AG04450 (cell line): ENCODE results near the gene ITGA11. TPM values are rescaled to one million over a fixed set of nuclear protein-coding genes. Genes with fewer than 3 reads are reported as not detected.

ENCODE experiments used
- CTCF ChIA-PET: fragments of 300-600, 350-600 bp; formaldehyde crosslinking; extraction: SDS; loops from one replicate; lab custom pipeline; 2022; ENCODE audit warnings: antibody characterized with exemption, inconsistent platforms; lab: Charles Lee
- POLR2A ChIA-PET: fragments of 350-600 bp; formaldehyde crosslinking; extraction: SDS; loops from one replicate; lab custom pipeline; 2021; ENCODE audit warnings: antibody characterized with exemption, inconsistent platforms; lab: Yijun Ruan, JAX
- DNase-seq: peaks from one replicate; pipeline ENCODE4 v3.0.0-alpha.2; 2011; ENCODE audit warnings: low read depth, low spot score
- H3K27ac ChIP-seq: one replicate; pipeline ENCODE4 v1.5.1; 2012; ENCODE audit warnings: low read depth, low read length, control low read depth
- H3K27me3 ChIP-seq: one replicate; pipeline ENCODE4 v1.6.0; 2012; ENCODE audit warnings: low read length; ENCODE audit not compliant: control insufficient read depth, insufficient read depth
- H3K4me3 ChIP-seq: 2 replicates; pipeline ENCODE4 v1.5.1; 2011; ENCODE audit warnings: mild to moderate bottlenecking, low read depth, low read length, control low read depth
- H3K9me3 ChIP-seq: 2 replicates; pipeline ENCODE4 v1.5.1; 2012; ENCODE audit warnings: low read length; ENCODE audit not compliant: control insufficient read depth, insufficient read depth
- polyA plus RNA-seq: library from polyadenylated mRNA; depleted of rRNA; stranded (reverse); fragments of >200 nt; gene quantifications from 2 replicates; pipeline ENCODE4 v1.2.3, GENCODE V29; 2011
- TF ChIP-seq, protein P1 (sequence below): IDR thresholded peaks from 2 replicates; pipeline ENCODE4 v1.5.1; 2011; ENCODE audit warnings: low read depth, low read length, control low read depth, inconsistent platforms

Gene ITGA11
- polyA plus RNA-seq, 1 experiment: 24.0 TPM

DNA sequence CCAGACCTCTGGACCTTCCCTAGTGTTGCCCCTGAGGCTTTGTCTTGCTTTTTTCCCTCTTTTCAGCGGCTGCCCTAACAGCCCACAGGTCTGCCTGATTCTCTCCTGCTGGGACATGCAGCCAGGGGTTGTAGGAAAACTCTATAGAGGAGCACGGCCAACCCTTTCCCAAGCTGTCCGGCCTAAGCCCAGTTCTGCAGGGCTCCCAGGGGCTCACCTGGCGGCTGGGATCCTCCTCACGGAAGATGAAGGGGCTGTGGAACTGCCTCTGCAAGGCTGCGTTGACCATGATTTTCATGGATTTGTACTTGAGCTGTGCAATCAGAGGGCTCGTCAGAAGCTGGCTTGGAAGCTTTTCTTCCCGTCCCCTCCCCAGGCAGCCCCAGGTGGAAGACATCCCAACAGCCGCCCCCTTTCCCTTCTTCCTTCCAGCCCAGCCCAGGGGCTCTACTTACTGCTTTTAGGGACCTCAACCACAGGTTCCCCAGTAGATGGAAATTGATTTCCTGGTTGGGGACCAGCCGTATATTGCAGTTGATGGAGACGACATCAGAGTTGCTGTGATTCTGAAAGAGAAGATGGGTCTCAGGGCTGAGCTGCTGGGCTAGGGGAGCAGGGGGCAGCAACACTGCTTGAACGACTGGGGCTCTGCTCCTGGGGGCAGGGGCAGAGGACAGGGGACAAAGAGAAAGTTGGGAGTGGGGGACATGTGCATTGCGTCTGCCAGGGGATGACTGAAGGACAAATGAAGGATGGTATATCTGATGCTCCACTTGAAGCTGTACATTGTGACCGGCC, 124.6 kb downstream of the ITGA11 start:
- Histone ChIP-seq H3K9me3 (peaks cover 5% of the 10 kb centered on the region; the same call in 1 of the 2 replicates), H3K27ac (no peak overlapping the region), H3K4me3 (no peak overlapping the region), H3K27me3 (no peaks in the 10 kb centered on the region)
- POLR2A ChIA-PET: interaction anchor here (0.6 to 1.0 kb wide), 3 partner anchors 50 to 65 kb away, joined by 3 to 5 read pairs (median 4); no protein-coding TSS in a partner anchor
- CTCF ChIA-PET: interaction anchor here (0.8 to 6.4 kb wide), 28 partner anchors 9 to 616 kb away, joined by 3 to 99 read pairs (median 5); no protein-coding TSS in a partner anchor
- no peak for DNase-seq
- TF ChIP-seq, protein P1, sequence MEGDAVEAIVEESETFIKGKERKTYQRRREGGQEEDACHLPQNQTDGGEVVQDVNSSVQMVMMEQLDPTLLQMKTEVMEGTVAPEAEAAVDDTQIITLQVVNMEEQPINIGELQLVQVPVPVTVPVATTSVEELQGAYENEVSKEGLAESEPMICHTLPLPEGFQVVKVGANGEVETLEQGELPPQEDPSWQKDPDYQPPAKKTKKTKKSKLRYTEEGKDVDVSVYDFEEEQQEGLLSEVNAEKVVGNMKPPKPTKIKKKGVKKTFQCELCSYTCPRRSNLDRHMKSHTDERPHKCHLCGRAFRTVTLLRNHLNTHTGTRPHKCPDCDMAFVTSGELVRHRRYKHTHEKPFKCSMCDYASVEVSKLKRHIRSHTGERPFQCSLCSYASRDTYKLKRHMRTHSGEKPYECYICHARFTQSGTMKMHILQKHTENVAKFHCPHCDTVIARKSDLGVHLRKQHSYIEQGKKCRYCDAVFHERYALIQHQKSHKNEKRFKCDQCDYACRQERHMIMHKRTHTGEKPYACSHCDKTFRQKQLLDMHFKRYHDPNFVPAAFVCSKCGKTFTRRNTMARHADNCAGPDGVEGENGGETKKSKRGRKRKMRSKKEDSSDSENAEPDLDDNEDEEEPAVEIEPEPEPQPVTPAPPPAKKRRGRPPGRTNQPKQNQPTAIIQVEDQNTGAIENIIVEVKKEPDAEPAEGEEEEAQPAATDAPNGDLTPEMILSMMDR: no peak

DNA sequence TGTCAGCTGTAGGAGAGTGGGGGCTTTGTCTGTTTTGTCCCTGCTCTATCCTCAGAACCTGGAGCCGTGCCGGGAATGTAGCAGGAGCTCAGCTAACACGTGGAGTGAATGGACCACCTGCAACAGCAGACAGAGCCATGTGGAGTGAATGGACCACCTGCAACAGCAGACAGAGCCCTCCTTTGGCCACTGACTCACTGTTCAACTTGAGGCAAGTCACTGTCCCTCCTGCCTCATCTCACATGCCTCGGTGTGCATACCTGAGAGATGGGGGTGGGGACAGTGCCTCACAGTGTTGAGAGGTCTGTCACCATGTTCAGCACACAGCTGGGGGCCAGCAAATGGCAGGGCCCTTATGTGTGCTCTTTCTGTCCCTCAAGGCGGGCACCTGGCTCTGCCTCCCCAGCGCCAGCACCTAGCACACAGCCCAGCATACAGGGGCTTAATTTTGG, 126.5 kb downstream of the ITGA11 start:
- H3K9me3 ChIP-seq: peaks cover 5% of the 10 kb centered on the region; the same call in 1 of the 2 replicates
- no peak overlapping the region for H3K27ac ChIP-seq
- ChIA-PET POLR2A (no interaction called here), CTCF (interaction anchor here (0.7 to 6.4 kb wide), 6 partner anchors 28 to 553 kb away, joined by 4 to 99 read pairs (median 15); partner anchors contain the start of gene FEM1B)
- no peak for DNase-seq
- TF ChIP-seq, protein P1: no peak
- no peak overlapping the region for H3K4me3 ChIP-seq
- no peaks in the 10 kb centered on the region for H3K27me3 ChIP-seq

DNA sequence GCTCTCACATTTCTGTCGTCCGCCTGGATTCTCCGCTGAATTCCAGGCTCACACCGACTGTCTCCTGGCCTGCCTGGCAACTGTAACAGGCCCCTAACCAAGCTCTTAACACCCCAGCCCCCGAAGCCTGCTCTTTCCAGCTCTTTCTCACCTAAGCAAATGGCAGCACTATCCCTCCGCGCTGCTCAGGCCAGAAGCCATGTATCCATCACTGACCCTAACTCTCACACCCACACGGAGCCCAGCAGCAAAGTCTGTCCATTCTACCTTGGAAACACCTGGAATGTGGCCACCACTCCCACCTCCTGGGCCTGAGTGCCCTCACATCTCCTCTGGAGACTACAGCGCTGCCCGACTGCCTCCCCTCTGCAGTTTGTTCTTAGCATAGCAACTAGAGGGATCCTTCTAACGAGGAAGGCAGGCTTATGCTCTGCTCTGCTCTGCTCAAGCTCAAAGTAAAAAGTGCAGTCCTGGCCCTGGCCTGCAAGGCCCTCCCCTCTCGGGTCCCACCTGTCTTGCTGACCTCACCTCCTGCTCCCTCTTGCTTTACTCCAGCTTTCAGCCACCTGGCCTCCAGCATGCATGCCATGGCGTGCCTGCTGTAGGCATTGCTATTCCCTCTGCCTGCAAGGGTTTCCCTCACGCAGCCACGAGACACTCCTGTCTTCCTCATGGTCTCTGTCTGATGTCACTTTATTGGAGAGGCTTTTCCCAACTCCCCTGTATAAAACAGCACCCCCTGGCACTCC, 127.2 kb downstream of the ITGA11 start:
- TF ChIP-seq, protein P1: no peak
- Histone ChIP-seq H3K27ac (no peak overlapping the region), H3K27me3 (no peaks in the 10 kb centered on the region), H3K4me3 (no peak overlapping the region), H3K9me3 (peaks cover 5% of the 10 kb centered on the region; the same call in 1 of the 2 replicates)
- POLR2A ChIA-PET: no interaction called here
- DNase-seq: no peak
- CTCF ChIA-PET: interaction anchor here (1.7 to 6.4 kb wide), 3 partner anchors 27 to 247 kb away, joined by 14 to 99 read pairs (median 48); partner anchors contain the start of gene FEM1B

DNA sequence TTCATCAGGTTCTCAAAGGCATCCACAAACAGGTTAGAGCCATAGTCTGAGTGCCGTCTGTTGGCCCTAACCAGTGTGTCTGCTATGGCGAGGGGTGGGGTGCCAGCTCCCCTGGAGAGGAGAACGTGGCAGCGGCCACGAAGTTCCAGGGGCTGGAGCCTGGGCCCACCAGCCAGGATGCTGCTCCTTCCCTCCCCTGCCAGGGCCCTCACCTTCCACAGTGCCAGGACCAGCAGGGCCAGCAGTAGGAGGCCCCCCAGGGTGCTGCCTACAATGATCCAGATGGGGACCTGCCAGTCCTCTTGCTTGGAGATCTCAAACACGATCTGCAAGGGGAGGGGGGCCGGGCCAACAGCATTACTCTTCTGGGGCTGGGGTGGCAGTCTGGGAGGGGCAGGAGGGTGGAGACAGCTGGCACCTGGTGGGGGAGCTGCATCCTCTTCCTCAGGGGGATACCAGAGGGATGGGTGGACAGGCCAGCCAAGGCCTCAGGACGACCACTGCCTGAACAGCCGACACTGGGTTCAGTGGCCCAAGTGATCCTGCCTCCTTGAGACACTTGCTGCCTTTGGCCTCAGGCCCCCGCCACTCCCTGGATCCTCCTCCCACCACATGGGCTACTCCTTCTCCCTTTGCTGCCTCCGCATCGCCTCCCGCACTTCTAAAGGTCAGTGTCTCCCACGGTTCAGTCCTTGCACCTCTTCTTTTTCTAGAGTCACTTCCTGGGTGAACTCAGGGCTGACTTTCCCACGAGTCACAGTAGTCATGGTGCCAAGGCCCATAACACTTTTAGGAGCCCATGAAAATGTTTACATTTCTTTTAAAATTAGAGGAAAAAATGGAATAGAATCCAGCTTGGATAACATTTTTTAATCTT, 128.2 kb downstream of the ITGA11 start:
- Histone ChIP-seq H3K27ac (no peak overlapping the region), H3K4me3 (no peak overlapping the region), H3K27me3 (no peaks in the 10 kb centered on the region), H3K9me3 (peaks cover 5% of the 10 kb centered on the region; the same call in 1 of the 2 replicates)
- TF ChIP-seq, protein P1: no peak
- no peak for DNase-seq
- CTCF ChIA-PET: interaction anchor here (0.9 to 6.4 kb wide), 4 partner anchors 50 to 468 kb away, joined by 3 to 99 read pairs (median 28); no protein-coding TSS in a partner anchor
- POLR2A ChIA-PET: no interaction called here
